Trophoblast cell (in vitro differentiated cells and primary cell): Measurements from ENCODE around the gene GLUD1.
"Not testable (repeated sequence)": the region's sequence is repeated elsewhere in the genome, so short reads cannot be mapped to it uniquely, and the experiment has no call there.

Experiments
- DNase-seq, 2 donors: peaks; one replicate each; pipeline ENCODE4 v3.0.0-alpha.2; 2016
- H2AFZ ChIP-seq: 2 replicates; pipeline ENCODE4 v1.6.1; 2013; ENCODE audit warnings: low read length, moderate library complexity, mild to moderate bottlenecking; ENCODE audit not compliant: insufficient read depth, poor library complexity
- H2AK5ac ChIP-seq: 2 replicates; pipeline ENCODE4 v1.6.1; 2013; ENCODE audit warnings: mild to moderate bottlenecking, low read length
- H2BK120ac ChIP-seq: 2 replicates; pipeline ENCODE4 v1.6.1; 2013; ENCODE audit warnings: low read length, mild to moderate bottlenecking, moderate library complexity; ENCODE audit not compliant: insufficient read depth, poor library complexity
- H2BK12ac ChIP-seq: 2 replicates; pipeline ENCODE4 v1.6.1; 2013; ENCODE audit warnings: mild to moderate bottlenecking, low read length, moderate library complexity
- H2BK5ac ChIP-seq: 2 replicates; pipeline ENCODE4 v1.6.1; 2013; ENCODE audit warnings: low read length, low read depth, moderate library complexity, mild to moderate bottlenecking; ENCODE audit not compliant: poor library complexity
- H3K14ac ChIP-seq: 2 replicates; pipeline ENCODE4 v1.6.1; 2013; ENCODE audit warnings: mild to moderate bottlenecking, low read length
- H3K18ac ChIP-seq: 2 replicates; pipeline ENCODE4 v1.6.1; 2013; ENCODE audit warnings: mild to moderate bottlenecking, low read length
- H3K23ac ChIP-seq: 2 replicates; pipeline ENCODE4 v1.6.1; 2013; ENCODE audit warnings: low read length
- H3K27ac ChIP-seq: 2 replicates; pipeline ENCODE4 v1.5.1; 2013; ENCODE audit warnings: low read depth, mild to moderate bottlenecking, inconsistent platforms, low read length, moderate library complexity
- H3K27me3 ChIP-seq: 2 replicates; pipeline ENCODE4 v1.6.1; 2013; ENCODE audit warnings: inconsistent platforms, mild to moderate bottlenecking, low read length, moderate library complexity; ENCODE audit not compliant: insufficient read depth
- H3K36me3 ChIP-seq, 2 experiments: 1 replicate in 1 of 2; 2 replicates in 1 of 2; pipeline ENCODE4 v1.6.1; 2013; ENCODE audit warnings: low read length in 2 of 2, mild to moderate bottlenecking in 2 of 2, moderate library complexity in 1 of 2; ENCODE audit not compliant: insufficient read depth in 2 of 2, control insufficient read depth in 1 of 2
- H3K4ac ChIP-seq: 2 replicates; pipeline ENCODE4 v1.6.1; 2013; ENCODE audit warnings: low read depth, mild to moderate bottlenecking, low read length, moderate library complexity
- H3K4me1 ChIP-seq, 2 experiments: 1 replicate in 1 of 2; 2 replicates in 1 of 2; pipeline ENCODE4 v1.6.1; 2013; ENCODE audit warnings: low read length in 2 of 2, mild to moderate bottlenecking in 2 of 2, moderate library complexity in 1 of 2; ENCODE audit not compliant: insufficient read depth in 2 of 2, control insufficient read depth in 1 of 2
- H3K4me2 ChIP-seq: 2 replicates; pipeline ENCODE4 v1.6.1; 2013; ENCODE audit warnings: inconsistent platforms, mild to moderate bottlenecking, low read length, moderate library complexity
- H3K4me3 ChIP-seq: 2 replicates; pipeline ENCODE4 v1.5.1; 2013; ENCODE audit warnings: mild to moderate bottlenecking, low read depth, low read length, inconsistent platforms
- H3K79me1 ChIP-seq: one replicate; pipeline ENCODE4 v1.6.1; 2013; ENCODE audit warnings: low read length
- H3K79me2 ChIP-seq: 2 replicates; pipeline ENCODE4 v1.6.1; 2013; ENCODE audit warnings: low read length, mild to moderate bottlenecking; ENCODE audit not compliant: control insufficient read depth, insufficient read depth, poor library complexity
- H3K9ac ChIP-seq: 2 replicates; pipeline ENCODE4 v1.6.1; 2013; ENCODE audit warnings: mild to moderate bottlenecking, low read length
- H3K9me3 ChIP-seq: 2 replicates; pipeline ENCODE4 v1.6.1; 2013; ENCODE audit warnings: low read depth, mild to moderate bottlenecking, control low read depth, inconsistent platforms, low read length; ENCODE audit not compliant: insufficient read depth
- H4K12ac ChIP-seq: 2 replicates; pipeline ENCODE4 v1.6.1; 2013; ENCODE audit warnings: low read depth, mild to moderate bottlenecking, low read length, moderate library complexity
- H4K8ac ChIP-seq: 2 replicates; pipeline ENCODE4 v1.6.1; 2013; ENCODE audit warnings: low read depth, mild to moderate bottlenecking, low read length, moderate library complexity
- H4K91ac ChIP-seq: one replicate; pipeline ENCODE4 v1.6.1; 2013; ENCODE audit warnings: low read depth, mild to moderate bottlenecking, low read length, moderate library complexity
- WGBS: extraction: QIAGEN DNeasy Blood & Tissue Kit; methylation state at CpG from one replicate; pipeline ENCODE4 v1.1.7; 2013; ENCODE audit warnings: missing lambda C conversion rate; ENCODE audit not compliant: insufficient read length, insufficient coverage; ENCODE audit errors: extremely low coverage; 5-methylcytosine and 5-hydroxymethylcytosine counted together

GLUD1 gene

DNA sequence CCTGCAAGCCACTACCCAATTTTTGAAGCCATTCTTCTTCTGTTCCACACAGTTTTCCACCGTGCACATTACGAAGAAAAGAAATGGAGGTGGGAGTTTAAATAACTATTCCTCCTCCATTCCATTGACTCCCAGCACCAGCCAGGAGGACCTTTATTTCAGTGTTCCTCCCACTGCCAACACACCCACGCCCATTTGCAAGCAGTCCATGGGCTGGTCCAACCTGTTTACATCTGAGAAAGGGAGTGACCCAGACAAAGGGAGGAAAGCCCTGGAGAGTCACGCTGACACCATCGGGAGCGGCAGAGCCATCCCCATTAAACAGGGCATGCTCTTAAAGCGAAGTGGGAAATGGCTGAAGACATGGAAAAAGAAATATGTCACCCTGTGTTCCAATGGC lies 86.3 kb downstream of the GLUD1 start:
- H3K4ac ChIP-seq, H2BK120ac ChIP-seq, H2AFZ ChIP-seq, H2BK12ac ChIP-seq, H3K14ac ChIP-seq, H3K9ac ChIP-seq, H3K18ac ChIP-seq, H3K27ac ChIP-seq, H3K36me3 ChIP-seq, H3K23ac ChIP-seq, H3K4me1 ChIP-seq, H4K12ac ChIP-seq, H2AK5ac ChIP-seq, H3K4me3 ChIP-seq, H3K79me1 ChIP-seq, H3K79me2 ChIP-seq, H3K4me2 ChIP-seq, H3K9me3 ChIP-seq, H4K8ac ChIP-seq, H2BK5ac ChIP-seq, H4K91ac ChIP-seq, H3K27me3 ChIP-seq: not testable (repeated sequence)
- DNase-seq, result peak in 1 of 2 donors; percentile 41
- no CpG with 5 or more reads among the region's 7 CpGs for WGBS

DNA sequence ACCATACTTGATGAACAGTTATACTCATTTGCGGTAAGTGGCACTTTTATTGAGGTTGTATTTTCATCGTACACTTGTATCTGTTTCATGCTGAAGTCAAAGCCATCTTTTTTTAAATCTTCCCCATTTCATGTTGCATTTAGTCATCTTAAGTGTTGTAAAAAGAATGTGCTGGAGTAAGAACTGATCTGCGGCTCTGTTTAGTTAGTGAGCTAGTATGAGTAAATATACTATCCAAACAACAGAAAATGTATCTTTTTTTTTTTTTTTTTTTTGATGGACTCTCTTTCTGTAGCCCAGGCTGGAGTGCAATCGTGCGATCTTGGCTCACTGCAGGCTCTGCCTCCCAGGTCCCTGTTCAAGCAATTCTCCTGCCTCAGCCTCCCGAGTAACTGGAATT lies 87.0 kb downstream of the GLUD1 start:
- WGBS, result no CpG with 5 or more reads among the region's 6 CpGs

DNA sequence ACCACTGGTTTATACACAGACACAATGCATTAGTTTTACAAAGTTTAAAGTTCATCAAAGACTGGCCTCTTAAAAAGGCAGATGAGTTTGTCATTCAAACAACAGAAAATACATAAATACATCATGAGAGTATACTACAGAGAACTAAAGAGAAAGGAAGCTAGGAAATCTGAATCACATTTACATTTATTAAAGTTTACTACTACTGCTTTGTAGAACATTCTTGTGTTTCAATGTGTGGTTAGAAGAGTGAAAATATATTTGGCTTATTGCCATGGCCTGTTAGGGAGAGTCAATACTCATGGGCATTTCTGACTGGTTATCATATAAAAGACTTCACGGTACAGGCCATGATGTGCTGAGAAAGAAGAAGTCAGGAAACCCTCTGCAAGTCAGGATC lies 87.5 kb downstream of the GLUD1 start:
- not testable (repeated sequence) for H4K12ac ChIP-seq, H3K23ac ChIP-seq, H2BK12ac ChIP-seq, H3K27ac ChIP-seq, H3K79me1 ChIP-seq, H2AFZ ChIP-seq, H3K9ac ChIP-seq, H3K4me1 ChIP-seq, H3K36me3 ChIP-seq, H3K18ac ChIP-seq, H3K9me3 ChIP-seq, H3K4me2 ChIP-seq, H2AK5ac ChIP-seq, H3K79me2 ChIP-seq, H3K4ac ChIP-seq, DNase-seq, H3K4me3 ChIP-seq, H3K27me3 ChIP-seq, H4K8ac ChIP-seq, H3K14ac ChIP-seq, H4K91ac ChIP-seq, H2BK120ac ChIP-seq, H2BK5ac ChIP-seq
- WGBS, result no CpG with 5 or more reads among the region's 1 CpG

More for the DNA sequence above, 87.0 kb downstream of the GLUD1 start:
- H3K23ac ChIP-seq, H2AFZ ChIP-seq, H3K79me2 ChIP-seq, H4K91ac ChIP-seq, H2BK120ac ChIP-seq, H3K79me1 ChIP-seq, H3K4ac ChIP-seq, H3K9ac ChIP-seq, H2AK5ac ChIP-seq, H3K9me3 ChIP-seq, H2BK5ac ChIP-seq, H3K14ac ChIP-seq, H4K12ac ChIP-seq, H4K8ac ChIP-seq, H3K27ac ChIP-seq, DNase-seq, H3K4me1 ChIP-seq, H2BK12ac ChIP-seq, H3K4me3 ChIP-seq, H3K36me3 ChIP-seq, H3K4me2 ChIP-seq, H3K18ac ChIP-seq, H3K27me3 ChIP-seq: not testable (repeated sequence)

DNA sequence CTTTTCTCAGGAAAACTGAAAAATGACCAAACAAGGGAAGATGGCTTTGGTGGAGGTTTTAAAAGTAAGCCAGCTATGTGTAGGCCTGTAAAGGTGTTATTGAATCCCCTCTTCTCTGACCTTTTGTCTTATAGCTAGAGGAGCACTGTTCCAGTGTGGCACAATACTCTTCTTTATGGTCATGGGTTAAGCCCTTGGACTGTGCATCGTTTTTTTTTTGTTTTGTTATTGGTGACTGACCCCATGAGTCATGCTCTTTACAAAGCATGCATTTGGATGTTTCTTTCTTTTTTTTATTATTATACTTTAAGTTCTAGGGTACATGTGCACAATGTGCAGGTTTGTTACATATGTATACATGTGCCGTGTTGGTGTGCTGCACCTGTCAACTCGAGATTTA lies 94.2 kb downstream of the GLUD1 start:
- Histone ChIP-seq H3K9ac (no peak overlapping the region), H3K79me2 (no peaks in the 10 kb centered on the region), H2AFZ (no peak overlapping the region), H3K4ac (no peak overlapping the region), H3K27me3 (no peaks in the 10 kb centered on the region), H3K79me1 (no peaks in the 10 kb centered on the region), H3K4me1 (no peaks in the 10 kb centered on the region), H2BK12ac (no peak overlapping the region), H3K23ac (no peak overlapping the region), H4K8ac (no peak overlapping the region), H3K4me2 (no peak overlapping the region), H2BK5ac (no peak overlapping the region), H3K14ac (no peak overlapping the region), H3K9me3 (no peaks in the 10 kb centered on the region), H3K27ac (no peak overlapping the region), H3K4me3 (no peak overlapping the region), H2BK120ac (no peak overlapping the region), H4K12ac (no peak overlapping the region), H3K36me3 (no peaks in the 10 kb centered on the region), H4K91ac (no peak overlapping the region), H3K18ac (no peak overlapping the region), H2AK5ac (no peak overlapping the region)
- DNase-seq, result no peak
- no CpG with 5 or more reads among the region's 3 CpGs for WGBS
